Neural cell (in vitro differentiated cells): Measurements from ENCODE around the gene FAM171A1. TPM values are rescaled to one million over a fixed set of nuclear protein-coding genes. Genes with fewer than 3 reads are reported as not detected.

Source experiments
- H2AFZ ChIP-seq: fragments of 200-600, 300-800 bp; sonication (generic), shearing (Covaris generic); 2 replicates; pipeline ENCODE4 v1.6.0; 2014; ENCODE audit warnings: low read depth, mild to moderate bottlenecking, antibody characterized with exemption, low read length, moderate library complexity
- H3F3A ChIP-seq: fragments of 200-600 bp; shearing (Covaris generic); 2 replicates; pipeline ENCODE4 v1.6.1; 2016; ENCODE audit warnings: mild to moderate bottlenecking, moderate library complexity, mixed read lengths, antibody characterized with exemption, low read length; ENCODE audit not compliant: insufficient read depth, poor library complexity, severe bottlenecking
- H3K27ac ChIP-seq: fragments of 200-600, 300-800 bp; sonication (generic), shearing (Covaris generic); 2 replicates; pipeline ENCODE4 v1.5.1; 2014; ENCODE audit warnings: mild to moderate bottlenecking, low read length, moderate library complexity
- H3K27me3 ChIP-seq: fragments of 300-800, 200-600 bp; sonication (generic), shearing (Covaris generic); 2 replicates; pipeline ENCODE4 v1.6.0; 2014; ENCODE audit warnings: mild to moderate bottlenecking, low read depth, low read length, moderate library complexity; ENCODE audit not compliant: insufficient read depth
- H3K36me3 ChIP-seq: fragments of 300-800, 200-600 bp; sonication (generic), shearing (Covaris generic); 2 replicates; pipeline ENCODE4 v1.5.1; 2014; ENCODE audit warnings: mild to moderate bottlenecking, antibody characterized with exemption, low read length, moderate library complexity; ENCODE audit not compliant: insufficient read depth
- H3K4me2 ChIP-seq: fragments of 300-800, 200-600 bp; sonication (generic), shearing (Covaris generic); 2 replicates; pipeline ENCODE4 v1.6.0; 2014; ENCODE audit warnings: mild to moderate bottlenecking, low read length
- H3K4me3 ChIP-seq: fragments of 300-800, 200-600 bp; sonication (generic), shearing (Covaris generic); 2 replicates; pipeline ENCODE4 v1.5.1; 2014; ENCODE audit warnings: mild to moderate bottlenecking, low read length, moderate library complexity
- H3K79me2 ChIP-seq: fragments of 200-600 bp; shearing (Covaris generic); replicated peaks from 2 replicates; pipeline ENCODE4 v1.6.0; 2014; ENCODE audit warnings: mild to moderate bottlenecking, low read length, moderate library complexity; ENCODE audit not compliant: insufficient read depth
- H3K9ac ChIP-seq: fragments of 300-800, 200-600 bp; sonication (generic), shearing (Covaris generic); 2 replicates; pipeline ENCODE4 v1.6.1; 2016; ENCODE audit warnings: mild to moderate bottlenecking, low read length, mixed read lengths
- H3K9me2 ChIP-seq: fragments of 200-600 bp; shearing (Covaris generic); 2 replicates; pipeline ENCODE4 v1.6.1; 2016; ENCODE audit warnings: mild to moderate bottlenecking, low read length, mixed read lengths; ENCODE audit not compliant: insufficient read depth
- H3K9me3 ChIP-seq: fragments of 200-600, 300-800 bp; sonication (generic), shearing (Covaris generic); 2 replicates; pipeline ENCODE4 v1.6.1; 2016; ENCODE audit warnings: mild to moderate bottlenecking, mixed run types, low read length, moderate library complexity, mixed read lengths
- H4K20me1 ChIP-seq: fragments of 200-600 bp; shearing (Covaris generic); 2 replicates; pipeline ENCODE4 v1.6.1; 2016; ENCODE audit warnings: mild to moderate bottlenecking, mixed run types; ENCODE audit not compliant: insufficient read depth
- EP300 ChIP-seq: fragments of 450-650 bp; conservative IDR thresholded peaks from 2 replicates; pipeline ENCODE4 v1.6.1; 2014; ENCODE audit warnings: antibody characterized with exemption, mild to moderate bottlenecking, moderate library complexity; ENCODE audit not compliant: poor library complexity, severe bottlenecking
- EZH2 ChIP-seq: fragments of 200-600, 300-800 bp; shearing (Covaris generic), sonication (generic); IDR thresholded peaks from 2 replicates; pipeline ENCODE4 v1.6.1; 2014; ENCODE audit warnings: antibody characterized with exemption, low read length, borderline replicate concordance, mild to moderate bottlenecking; ENCODE audit not compliant: insufficient read depth, poor library complexity, severe bottlenecking
- MXI1 ChIP-seq: fragments of 450-650 bp; conservative IDR thresholded peaks from 2 replicates; pipeline ENCODE4 v1.6.1; 2014; ENCODE audit warnings: antibody characterized with exemption, mild to moderate bottlenecking; ENCODE audit not compliant: poor library complexity, severe bottlenecking
- POLR2AphosphoS5 ChIP-seq: IDR thresholded peaks from 2 replicates; pipeline ENCODE4 v1.6.1; 2012
- RAD21 ChIP-seq: fragments of 450-650 bp; conservative IDR thresholded peaks from 2 replicates; pipeline ENCODE4 v1.6.1; 2014; ENCODE audit warnings: antibody characterized with exemption, mild to moderate bottlenecking, moderate library complexity
- SMC3 ChIP-seq: fragments of 450-650 bp; conservative IDR thresholded peaks from 2 replicates; pipeline ENCODE4 v1.6.1; 2014; ENCODE audit warnings: antibody characterized with exemption, mild to moderate bottlenecking, moderate library complexity; ENCODE audit not compliant: poor library complexity
- TAF1 ChIP-seq: IDR thresholded peaks from 2 replicates; pipeline ENCODE4 v1.6.1; 2012; ENCODE audit warnings: low read depth
- polyA plus RNA-seq: library from polyadenylated mRNA; depleted of rRNA; stranded (reverse); fragments of >200 nt; gene quantifications from 2 replicates; pipeline ENCODE4 v1.2.3, GENCODE V29; 2014
- TF ChIP-seq, protein P1 (sequence below): IDR thresholded peaks from 2 replicates; pipeline ENCODE4 v1.6.1; 2012; ENCODE audit warnings: borderline replicate concordance
- TF ChIP-seq, protein P2 (sequence below): fragments of 450-650 bp; IDR thresholded peaks from 2 replicates; pipeline ENCODE4 v1.5.1; 2014; ENCODE audit warnings: antibody characterized with exemption, mild to moderate bottlenecking, moderate library complexity; ENCODE audit not compliant: poor library complexity, severe bottlenecking

Gene FAM171A1
- polyA plus RNA-seq, 1 donor from 2014 or later: 28.8 TPM

DNA sequence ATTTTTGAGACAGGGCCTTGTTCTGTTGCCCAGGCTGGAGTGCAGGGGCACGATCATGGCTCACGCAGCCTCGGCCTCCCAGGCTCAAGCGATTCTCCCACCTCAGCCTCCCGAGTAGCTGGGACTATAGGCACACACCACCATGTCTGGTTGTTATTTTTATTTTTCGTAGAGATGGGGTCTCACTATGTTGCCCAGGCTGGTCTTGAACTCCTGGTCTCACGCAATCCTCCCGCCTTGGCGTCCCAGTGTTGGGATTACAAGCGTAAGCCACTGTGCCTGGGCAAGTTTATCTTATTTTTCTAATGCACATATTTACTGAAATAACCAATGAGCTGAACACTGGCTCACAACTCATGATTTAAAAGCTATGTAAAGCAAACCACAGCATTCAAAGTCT, 61.9 kb downstream of the FAM171A1 start:
- Histone ChIP-seq H3K9me2 (no peaks in the 10 kb centered on the region), H2AFZ (no peak overlapping the region), H3K36me3 (no peaks in the 10 kb centered on the region), H3K27me3 (no peaks in the 10 kb centered on the region), H4K20me1 (no peaks in the 10 kb centered on the region), H3K79me2 (peaks cover 20% of the 10 kb centered on the region), H3K9me3 (no peaks in the 10 kb centered on the region), H3K4me3 (no peak overlapping the region), H3F3A (no peaks in the 10 kb centered on the region), H3K27ac (no peak overlapping the region), H3K4me2 (no peak overlapping the region), H3K9ac (no peak overlapping the region)
- TF ChIP-seq EP300: no peak
- TF ChIP-seq TAF1: no peak
- no peak for TF ChIP-seq SMC3
- TF ChIP-seq RAD21: no peak
- TF ChIP-seq, protein P1, sequence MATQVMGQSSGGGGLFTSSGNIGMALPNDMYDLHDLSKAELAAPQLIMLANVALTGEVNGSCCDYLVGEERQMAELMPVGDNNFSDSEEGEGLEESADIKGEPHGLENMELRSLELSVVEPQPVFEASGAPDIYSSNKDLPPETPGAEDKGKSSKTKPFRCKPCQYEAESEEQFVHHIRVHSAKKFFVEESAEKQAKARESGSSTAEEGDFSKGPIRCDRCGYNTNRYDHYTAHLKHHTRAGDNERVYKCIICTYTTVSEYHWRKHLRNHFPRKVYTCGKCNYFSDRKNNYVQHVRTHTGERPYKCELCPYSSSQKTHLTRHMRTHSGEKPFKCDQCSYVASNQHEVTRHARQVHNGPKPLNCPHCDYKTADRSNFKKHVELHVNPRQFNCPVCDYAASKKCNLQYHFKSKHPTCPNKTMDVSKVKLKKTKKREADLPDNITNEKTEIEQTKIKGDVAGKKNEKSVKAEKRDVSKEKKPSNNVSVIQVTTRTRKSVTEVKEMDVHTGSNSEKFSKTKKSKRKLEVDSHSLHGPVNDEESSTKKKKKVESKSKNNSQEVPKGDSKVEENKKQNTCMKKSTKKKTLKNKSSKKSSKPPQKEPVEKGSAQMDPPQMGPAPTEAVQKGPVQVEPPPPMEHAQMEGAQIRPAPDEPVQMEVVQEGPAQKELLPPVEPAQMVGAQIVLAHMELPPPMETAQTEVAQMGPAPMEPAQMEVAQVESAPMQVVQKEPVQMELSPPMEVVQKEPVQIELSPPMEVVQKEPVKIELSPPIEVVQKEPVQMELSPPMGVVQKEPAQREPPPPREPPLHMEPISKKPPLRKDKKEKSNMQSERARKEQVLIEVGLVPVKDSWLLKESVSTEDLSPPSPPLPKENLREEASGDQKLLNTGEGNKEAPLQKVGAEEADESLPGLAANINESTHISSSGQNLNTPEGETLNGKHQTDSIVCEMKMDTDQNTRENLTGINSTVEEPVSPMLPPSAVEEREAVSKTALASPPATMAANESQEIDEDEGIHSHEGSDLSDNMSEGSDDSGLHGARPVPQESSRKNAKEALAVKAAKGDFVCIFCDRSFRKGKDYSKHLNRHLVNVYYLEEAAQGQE: no peak
- no peak for TF ChIP-seq EZH2
- TF ChIP-seq MXI1: no peak
- no peak for TF ChIP-seq POLR2AphosphoS5
- TF ChIP-seq, protein P2, sequence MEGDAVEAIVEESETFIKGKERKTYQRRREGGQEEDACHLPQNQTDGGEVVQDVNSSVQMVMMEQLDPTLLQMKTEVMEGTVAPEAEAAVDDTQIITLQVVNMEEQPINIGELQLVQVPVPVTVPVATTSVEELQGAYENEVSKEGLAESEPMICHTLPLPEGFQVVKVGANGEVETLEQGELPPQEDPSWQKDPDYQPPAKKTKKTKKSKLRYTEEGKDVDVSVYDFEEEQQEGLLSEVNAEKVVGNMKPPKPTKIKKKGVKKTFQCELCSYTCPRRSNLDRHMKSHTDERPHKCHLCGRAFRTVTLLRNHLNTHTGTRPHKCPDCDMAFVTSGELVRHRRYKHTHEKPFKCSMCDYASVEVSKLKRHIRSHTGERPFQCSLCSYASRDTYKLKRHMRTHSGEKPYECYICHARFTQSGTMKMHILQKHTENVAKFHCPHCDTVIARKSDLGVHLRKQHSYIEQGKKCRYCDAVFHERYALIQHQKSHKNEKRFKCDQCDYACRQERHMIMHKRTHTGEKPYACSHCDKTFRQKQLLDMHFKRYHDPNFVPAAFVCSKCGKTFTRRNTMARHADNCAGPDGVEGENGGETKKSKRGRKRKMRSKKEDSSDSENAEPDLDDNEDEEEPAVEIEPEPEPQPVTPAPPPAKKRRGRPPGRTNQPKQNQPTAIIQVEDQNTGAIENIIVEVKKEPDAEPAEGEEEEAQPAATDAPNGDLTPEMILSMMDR: no peak

DNA sequence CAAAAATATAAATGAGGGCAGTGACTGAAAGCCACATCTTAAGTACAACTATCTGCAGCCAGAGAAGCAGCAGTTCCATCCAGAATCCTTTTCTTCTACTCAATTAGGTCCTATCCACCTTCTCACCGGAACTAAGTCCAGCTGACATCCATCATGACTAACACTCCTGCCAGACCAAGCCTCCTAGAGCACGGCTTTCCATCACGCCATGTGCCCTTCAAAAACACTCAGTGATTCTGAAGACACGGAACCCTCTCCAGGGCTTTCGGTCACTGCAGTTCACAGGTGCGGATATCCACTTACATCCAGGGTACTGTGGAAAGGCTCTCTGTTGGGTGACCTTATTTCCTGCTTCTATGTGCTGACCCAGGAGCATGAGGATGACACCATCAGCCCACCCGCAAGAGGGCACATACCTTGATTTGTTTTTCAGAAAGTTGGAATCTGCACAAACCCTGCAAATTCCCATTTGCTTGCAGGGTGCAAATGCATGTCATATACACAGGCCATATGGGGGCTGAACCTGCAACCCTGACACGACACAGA, 64.3 kb downstream of the FAM171A1 start:
- no peak for TF ChIP-seq RAD21
- TF ChIP-seq TAF1: no peak
- TF ChIP-seq, protein P1: no peak
- TF ChIP-seq POLR2AphosphoS5: no peak
- TF ChIP-seq, protein P2: no peak
- TF ChIP-seq EZH2: no peak
- no peak for TF ChIP-seq SMC3
- no peak for TF ChIP-seq MXI1
- no peak for TF ChIP-seq EP300
- H3K9me3 ChIP-seq: no peaks in the 10 kb centered on the region
- no peak overlapping the region for H3K4me2 ChIP-seq
- H3K79me2 ChIP-seq: peaks cover 21% of the 10 kb centered on the region
- H3K27ac ChIP-seq: no peak overlapping the region
- H3K4me3 ChIP-seq: no peak overlapping the region
- no peak overlapping the region for H3K9ac ChIP-seq
- no peaks in the 10 kb centered on the region for H3K36me3 ChIP-seq
- no peak overlapping the region for H2AFZ ChIP-seq
- H3K9me2 ChIP-seq: no peaks in the 10 kb centered on the region
- H3F3A ChIP-seq: no peaks in the 10 kb centered on the region
- H3K27me3 ChIP-seq: no peaks in the 10 kb centered on the region
- H4K20me1 ChIP-seq: no peaks in the 10 kb centered on the region
